Measurements from ENCODE around the gene PTPRM.

GRCh38 chr18:8329186-8329771, 762.2 kb downstream of the PTPRM start:
- no peak for TF ChIP-seq JUND (IDR thresholded peaks at IDR 0.05)
- TF ChIP-seq MAX (IDR thresholded peaks at IDR 0.05; ENCODE audit: low read depth), result no peak
- no peak for TF ChIP-seq CTCF (IDR thresholded peaks at IDR 0.05)
